Heart left ventricle (tissue), 16 donors: ENCODE data around the gene TBC1D22B. TPM values are rescaled to one million over a fixed set of nuclear protein-coding genes. Genes with fewer than 3 reads are reported as not detected.
"Not testable (repeated sequence)": the region's sequence is repeated elsewhere in the genome, so short reads cannot be mapped to it uniquely, and the experiment has no call there.

Experiments
- ATAC-seq, 4 donors: fragments of 200-7000 bp; cut with Tn5 transposase; one replicate each; pipeline ENCODE4 v1.9.1; 2020 to 2022; ENCODE audit warnings: moderate library complexity in 4 of 4, mild to moderate bottlenecking in 3 of 4, moderate number of reproducible peaks in 1 of 4
- DNase-seq, 5 donors: peaks; one replicate each; pipeline ENCODE4 v3.0.0-alpha.2; 2020
- H3K27ac ChIP-seq, 12 donors: fragments of 200-600 bp; sonication (generic) in 4 of 12; one replicate each; pipeline versions ENCODE4 v1.5.0 to v1.8.0; 2016 to 2022; ENCODE audit warnings: mild to moderate bottlenecking in 2 of 12
- H3K27me3 ChIP-seq, 9 donors: fragments of 200-600 bp; sonication (generic) in 2 of 9; one replicate each; pipeline versions ENCODE4 v1.5.1 to v1.8.0; 2016 to 2022; ENCODE audit warnings: mild to moderate bottlenecking in 3 of 9
- H3K36me3 ChIP-seq, 9 donors: fragments of 200-600 bp; sonication (generic) in 2 of 9; one replicate each; pipeline versions ENCODE4 v1.5.0 to v1.8.0; 2018 to 2022; ENCODE audit warnings: mild to moderate bottlenecking in 2 of 9
- H3K4me1 ChIP-seq, 12 donors: fragments of 200-600 bp; sonication (generic) in 4 of 12; one replicate each; pipeline versions ENCODE4 v1.5.0 to v1.8.0; 2016 to 2022; ENCODE audit warnings: mild to moderate bottlenecking in 3 of 12
- H3K4me3 ChIP-seq, 12 donors: fragments of 200-600 bp; sonication (generic) in 4 of 12; one replicate each; pipeline versions ENCODE4 v1.5.0 to v1.8.0; 2017 to 2022; ENCODE audit warnings: mild to moderate bottlenecking in 9 of 12, moderate library complexity in 4 of 12
- H3K9me3 ChIP-seq, 12 donors: fragments of 200-600 bp; sonication (generic) in 4 of 12; one replicate each; pipeline versions ENCODE4 v1.5.0 to v1.8.0; 2016 to 2022; ENCODE audit warnings: mild to moderate bottlenecking in 1 of 12
- POLR2A ChIP-seq, 2 donors: fragments of 450-650 bp; IDR thresholded peaks; one replicate each; pipeline ENCODE4 v1.6.1; 2017; ENCODE audit warnings: antibody characterized with exemption in 2 of 2, mild to moderate bottlenecking in 2 of 2, moderate library complexity in 2 of 2
- WGBS, 4 donors: extraction: QIAGEN DNeasy Blood & Tissue Kit in 2 of 4; methylation state at CpG; one replicate each; pipeline versions ENCODE4 v1.1.5 to v1.1.7; 2013 to 2018; 5-methylcytosine and 5-hydroxymethylcytosine counted together
- intact Hi-C, 10 donors: fragments of 100-400 bp; cut with DNase I; formaldehyde crosslinking; loops; one replicate each; pipeline versions ENCODE4 v1.11.1 to v1.14.2; 2022
- polyA plus RNA-seq, 2 donors: library from polyadenylated mRNA; stranded (reverse); fragments of 200-250 nt; gene quantifications; one replicate each; pipeline ENCODE4 v1.2.3, GENCODE V29; 2013
- total RNA-seq, 9 donors: library from RNA; depleted of rRNA in 2 of 9; stranded (reverse); fragments of >200 nt in 2 of 9; fragmentation: NEBNext Ultra II Directional in 3 of 9; extraction: Animal tissue kit (Norgen Biotek cat#: 25700) in 3 of 9; gene quantifications; one replicate each; pipeline versions ENCODE4 v1.1.0 to v1.2.4, GENCODE V29; 2016 to 2023
- TF ChIP-seq, protein P1 (sequence below), 12 donors: fragments of 200-600 bp; sonication (generic) in 4 of 12; IDR thresholded peaks; one replicate each; pipeline versions ENCODE4 v1.5.0 to v1.8.0; 2018 to 2022; ENCODE audit warnings: antibody characterized with exemption in 12 of 12, mild to moderate bottlenecking in 5 of 12
- donor health status: ischemic (EF 13 %, LVEDD 7.1; RV severe dilation, severe dysfunction).
- donor health status: healthy with polysubstance abuse.
- donor health status: DM: no; HTN: yes; CAD: no.
- donor health status: DM: no; HTN: no; CAD: no.
- donor health status: ischemic (EF 25% LVEDD 6.9; RV normal size, moderate dysfunction).
- donor health status: ischemic (EF 25% LVEDD 5.7; RV mildly dilated, moderate dysfunction).
- donor health status: healthy.
- donor health status: DM: yes; HTN: yes; CAD: no.
- donor health status: ischemic (EF 35%, LVEDD 5.7; RV mildly dilated, moderate dysfunction).
- donor health status: nonischemic (EF 11% LVEDD 7.7; RV severe dilation, severe dysfunction).
- donor health status: DM: yes; HTN: yes; CAD: no.
- donor health status: PGD.
- donor health status: ischemic (EF 29% LVEDD 5.4; RV normal size, mild dysfunction).
- donor health status: nonischemic (EF 23%, LVEDD 6.1; RV moderate dilation, normal function).

The TBC1D22B gene
- total and polyA plus RNA-seq, 11 donors = 3.1 to 10.7 (median 7.3) TPM

- DNase-seq (no peak), ATAC-seq (no peak)
- no peaks in the 10 kb centered on the region for H3K9me3 ChIP-seq
- H3K27me3 ChIP-seq = no peaks in the 10 kb centered on the region
- no peak overlapping the region for H3K4me3 ChIP-seq
- intact Hi-C loops = no loop called here
- H3K36me3 ChIP-seq = peaks cover 0 to 49% (median 35%) of the 10 kb centered on the region in 9 donors
- H3K4me1 ChIP-seq = peaks cover 0 to 8% (median 0%) of the 10 kb centered on the region in 12 donors
- H3K27ac ChIP-seq = no peak overlapping the region
- TF ChIP-seq, protein P1, sequence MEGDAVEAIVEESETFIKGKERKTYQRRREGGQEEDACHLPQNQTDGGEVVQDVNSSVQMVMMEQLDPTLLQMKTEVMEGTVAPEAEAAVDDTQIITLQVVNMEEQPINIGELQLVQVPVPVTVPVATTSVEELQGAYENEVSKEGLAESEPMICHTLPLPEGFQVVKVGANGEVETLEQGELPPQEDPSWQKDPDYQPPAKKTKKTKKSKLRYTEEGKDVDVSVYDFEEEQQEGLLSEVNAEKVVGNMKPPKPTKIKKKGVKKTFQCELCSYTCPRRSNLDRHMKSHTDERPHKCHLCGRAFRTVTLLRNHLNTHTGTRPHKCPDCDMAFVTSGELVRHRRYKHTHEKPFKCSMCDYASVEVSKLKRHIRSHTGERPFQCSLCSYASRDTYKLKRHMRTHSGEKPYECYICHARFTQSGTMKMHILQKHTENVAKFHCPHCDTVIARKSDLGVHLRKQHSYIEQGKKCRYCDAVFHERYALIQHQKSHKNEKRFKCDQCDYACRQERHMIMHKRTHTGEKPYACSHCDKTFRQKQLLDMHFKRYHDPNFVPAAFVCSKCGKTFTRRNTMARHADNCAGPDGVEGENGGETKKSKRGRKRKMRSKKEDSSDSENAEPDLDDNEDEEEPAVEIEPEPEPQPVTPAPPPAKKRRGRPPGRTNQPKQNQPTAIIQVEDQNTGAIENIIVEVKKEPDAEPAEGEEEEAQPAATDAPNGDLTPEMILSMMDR (IDR thresholded peaks at IDR 0.05) = no peak
- no peak for TF ChIP-seq POLR2A (IDR thresholded peaks at IDR 0.05)
- 94 to 95% (median 95%) methylated on average over 13 of the region's 13 CpGs for WGBS, 4 donors
These were observed 73.5 kb downstream of the TBC1D22B start for GRCh38 chr6:37331047-37331446.

DNA sequence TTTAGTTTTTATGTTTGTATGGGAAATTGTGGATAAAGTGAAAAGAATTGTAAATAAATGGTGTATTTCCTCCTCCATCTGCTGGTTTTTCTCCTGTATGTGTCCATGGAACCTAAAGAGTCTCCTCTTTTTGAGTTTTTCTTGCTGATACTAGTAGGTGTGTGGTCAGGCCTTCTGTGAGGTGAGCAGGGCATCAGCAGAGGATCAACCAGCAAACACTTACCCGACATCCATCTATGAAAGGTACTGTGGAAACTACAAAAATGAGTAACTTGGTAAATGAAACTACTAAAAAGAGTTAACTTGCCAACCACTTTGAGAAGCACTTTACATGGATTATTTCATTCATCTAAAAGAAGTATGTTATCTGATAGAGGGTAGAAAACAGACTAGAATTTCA lies 75.3 kb downstream of the TBC1D22B start:
- intact Hi-C loops = no loop called here
- TF ChIP-seq, protein P1 (IDR thresholded peaks at IDR 0.05) = no peak
- TF ChIP-seq POLR2A (IDR thresholded peaks at IDR 0.05) = no peak

DNA sequence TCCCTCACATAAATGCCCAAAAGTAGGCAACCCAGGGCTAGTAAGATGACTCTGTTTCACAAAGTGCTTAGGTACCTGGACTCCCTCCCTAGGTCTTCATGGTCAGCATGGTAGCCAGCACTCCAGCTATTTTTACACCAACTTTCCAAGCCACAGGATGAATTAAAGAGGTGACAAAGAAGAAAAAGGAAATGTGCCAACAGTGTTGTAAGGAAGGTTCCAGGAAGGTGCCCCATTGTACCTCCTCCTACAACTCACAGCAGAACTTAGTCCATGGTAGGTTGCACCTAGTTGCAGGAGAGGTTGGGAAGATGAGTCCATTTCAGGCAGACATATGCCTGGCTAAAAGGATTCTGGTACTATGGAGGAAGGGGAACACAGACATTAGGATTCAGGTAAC lies 76.5 kb downstream of the TBC1D22B start:
- Histone ChIP-seq H3K27ac (no peak overlapping the region), H3K27me3 (no peaks in the 10 kb centered on the region), H3K36me3 (peaks cover 0 to 46% (median 35%) of the 10 kb centered on the region in 9 donors), H3K4me3 (no peak overlapping the region), H3K4me1 (peaks cover 0 to 8% (median 0%) of the 10 kb centered on the region in 12 donors), H3K9me3 (no peaks in the 10 kb centered on the region)
- DNase-seq (no peak), ATAC-seq (peak in 1 of 4 donors; percentile 67)
- TF ChIP-seq POLR2A (IDR thresholded peaks at IDR 0.05) = no peak
- TF ChIP-seq, protein P1 (IDR thresholded peaks at IDR 0.05) = no peak
- intact Hi-C loops = no loop called here

More for the DNA sequence above, 75.3 kb downstream of the TBC1D22B start:
- Histone ChIP-seq H3K9me3 (no peaks in the 10 kb centered on the region), H3K36me3 (peaks cover 0 to 49% (median 35%) of the 10 kb centered on the region in 9 donors), H3K27me3 (no peaks in the 10 kb centered on the region), H3K27ac (no peak overlapping the region), H3K4me3 (no peak overlapping the region), H3K4me1 (peaks cover 0 to 8% (median 0%) of the 10 kb centered on the region in 12 donors)
- DNase-seq (no peak), ATAC-seq (no peak)
- 95 to 100% (median 98%) methylated on average over 1 of the region's 1 CpG for WGBS, 4 donors

GRCh38 chr6:37338317-37338716 lies 80.7 kb downstream of the TBC1D22B start:
- 96 to 98% (median 97%) methylated on average over 3 of the region's 3 CpGs for WGBS, 4 donors
- DNase-seq, H3K4me3 ChIP-seq, H3K27ac ChIP-seq, ATAC-seq, intact Hi-C loops, H3K4me1 ChIP-seq, H3K36me3 ChIP-seq, H3K9me3 ChIP-seq, H3K27me3 ChIP-seq: not testable (repeated sequence)

GRCh38 chr6:37338745-37339255 lies 81.2 kb downstream of the TBC1D22B start:
- Histone ChIP-seq H3K36me3 (peaks cover 0 to 4% (median 0%) of the 10 kb centered on the region in 9 donors), H3K27me3 (no peaks in the 10 kb centered on the region), H3K4me1 (peaks cover 0 to 8% (median 0%) of the 10 kb centered on the region in 12 donors), H3K27ac (no peak overlapping the region), H3K4me3 (no peak overlapping the region), H3K9me3 (no peaks in the 10 kb centered on the region)
- WGBS, 4 donors = 95 to 98% (median 97%) methylated on average over 5 of the region's 5 CpGs
- ATAC-seq (no peak), DNase-seq (no peak)
- intact Hi-C loops = no loop called here
- TF ChIP-seq POLR2A (IDR thresholded peaks at IDR 0.05) = no peak
- TF ChIP-seq, protein P1 (IDR thresholded peaks at IDR 0.05) = no peak
